ENCODE measurements around the gene LMF1. TPM values are rescaled to one million over a fixed set of nuclear protein-coding genes. Genes with fewer than 3 reads are reported as not detected.

The LMF1 gene
- total and polyA plus RNA-seq, 2 of the 4 experiments (the other 2 are of a cell fraction): 7.7 to 13.1 TPM

- TF ChIP-seq USF2 (IDR thresholded peaks at IDR 0.05; ENCODE audit: low read depth, low read length): no peak
- TF ChIP-seq RAD21 (IDR thresholded peaks at IDR 0.05; ENCODE audit: low read length): no peak
- no peak for TF ChIP-seq MAFK (IDR thresholded peaks at IDR 0.05; ENCODE audit: low read depth, low read length)
- TF ChIP-seq POLR2A (IDR thresholded peaks at IDR 0.05; ENCODE audit: low read depth, low read length): no peak
- no peak for TF ChIP-seq MAZ (IDR thresholded peaks at IDR 0.05; ENCODE audit: borderline replicate concordance, low read depth, low read length)
- no peak for TF ChIP-seq FOS (IDR thresholded peaks at IDR 0.05; ENCODE audit: low read depth, low read length)
- no peak for TF ChIP-seq RCOR1 (IDR thresholded peaks at IDR 0.05; ENCODE audit: insufficient replicate concordance, low read length)
These were observed 11.6 kb upstream of the LMF1 start (continued) for GRCh38 chr16:982145-983043.
